Epithelial cell of esophagus (primary cell): ENCODE measurements around the gene AUTS2.

Experiments
- DNase-seq: peaks from one replicate; pipeline ENCODE4 v3.0.0; 2010; ENCODE audit warnings: low read depth
- H3K4me3 ChIP-seq: 2 replicates; pipeline ENCODE4 v1.5.1; 2011; ENCODE audit warnings: mild to moderate bottlenecking, low read length, control low read depth
- CTCF ChIP-seq: IDR thresholded peaks from 2 replicates; pipeline ENCODE4 v1.5.1; 2011; ENCODE audit warnings: low read depth, mild to moderate bottlenecking, low read length, control low read depth, inconsistent platforms; ENCODE audit not compliant: insufficient read depth; ENCODE audit errors: missing control alignments

AUTS2 gene

GRCh38 chr7:69822386-69822785 lies 224.1 kb downstream of the AUTS2 start:
- no peak for DNase-seq
- no peak overlapping the region for H3K4me3 ChIP-seq
- no peak for TF ChIP-seq CTCF

GRCh38 chr7:69823151-69823744 lies 225.0 kb downstream of the AUTS2 start:
- no peak for DNase-seq
- H3K4me3 ChIP-seq, result no peak overlapping the region
- no peak for TF ChIP-seq CTCF

GRCh38 chr7:69825113-69825972 lies 227.1 kb downstream of the AUTS2 start:
- no peak for DNase-seq

GRCh38 chr7:69826283-69826682 lies 228.0 kb downstream of the AUTS2 start:
- no peak for DNase-seq
- no peak for TF ChIP-seq CTCF
- H3K4me3 ChIP-seq, result no peak overlapping the region

More at GRCh38 chr7:69825113-69825972, 227.1 kb downstream of the AUTS2 start:
- no peak overlapping the region for H3K4me3 ChIP-seq
- no peak for TF ChIP-seq CTCF

- TF ChIP-seq CTCF, result no peak
- no peak for DNase-seq
- no peak overlapping the region for H3K4me3 ChIP-seq
These were observed 228.9 kb downstream of the AUTS2 start for GRCh38 chr7:69827140-69827539.

GRCh38 chr7:69827558-69827957 lies 229.3 kb downstream of the AUTS2 start:
- H3K4me3 ChIP-seq, result no peak overlapping the region
- DNase-seq, result no peak
- no peak for TF ChIP-seq CTCF
